GM12874 (cell line): ENCODE data around the gene JAKMIP2.

ENCODE experiments used
- TF ChIP-seq, protein P1 (sequence below): IDR thresholded peaks from 2 replicates; pipeline ENCODE4 v1.5.1; 2011; ENCODE audit warnings: low read depth, mild to moderate bottlenecking, control low read depth, low read length, moderate library complexity; ENCODE audit not compliant: insufficient read depth

JAKMIP2 gene

DNA sequence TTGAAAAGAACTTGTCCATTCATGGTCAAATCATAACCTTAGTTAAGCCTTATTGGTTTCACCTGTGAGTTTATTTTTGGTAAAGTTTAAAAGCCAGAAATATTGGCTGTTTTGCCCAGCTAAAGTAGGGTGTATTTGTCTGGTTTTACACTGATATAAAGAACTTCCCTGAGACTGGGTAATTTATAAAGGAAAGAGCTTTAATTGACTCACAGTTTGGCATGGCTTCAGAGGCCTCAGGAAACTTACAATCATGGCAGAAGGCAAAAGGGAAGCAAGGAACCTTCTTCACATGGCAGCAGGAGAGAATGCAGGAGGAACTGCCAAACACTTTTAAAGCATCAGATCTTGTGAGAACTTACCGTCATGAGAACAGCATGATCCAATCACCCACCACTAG is 55.3 kb downstream of the JAKMIP2 start:
- TF ChIP-seq, protein P1, sequence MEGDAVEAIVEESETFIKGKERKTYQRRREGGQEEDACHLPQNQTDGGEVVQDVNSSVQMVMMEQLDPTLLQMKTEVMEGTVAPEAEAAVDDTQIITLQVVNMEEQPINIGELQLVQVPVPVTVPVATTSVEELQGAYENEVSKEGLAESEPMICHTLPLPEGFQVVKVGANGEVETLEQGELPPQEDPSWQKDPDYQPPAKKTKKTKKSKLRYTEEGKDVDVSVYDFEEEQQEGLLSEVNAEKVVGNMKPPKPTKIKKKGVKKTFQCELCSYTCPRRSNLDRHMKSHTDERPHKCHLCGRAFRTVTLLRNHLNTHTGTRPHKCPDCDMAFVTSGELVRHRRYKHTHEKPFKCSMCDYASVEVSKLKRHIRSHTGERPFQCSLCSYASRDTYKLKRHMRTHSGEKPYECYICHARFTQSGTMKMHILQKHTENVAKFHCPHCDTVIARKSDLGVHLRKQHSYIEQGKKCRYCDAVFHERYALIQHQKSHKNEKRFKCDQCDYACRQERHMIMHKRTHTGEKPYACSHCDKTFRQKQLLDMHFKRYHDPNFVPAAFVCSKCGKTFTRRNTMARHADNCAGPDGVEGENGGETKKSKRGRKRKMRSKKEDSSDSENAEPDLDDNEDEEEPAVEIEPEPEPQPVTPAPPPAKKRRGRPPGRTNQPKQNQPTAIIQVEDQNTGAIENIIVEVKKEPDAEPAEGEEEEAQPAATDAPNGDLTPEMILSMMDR = no peak

DNA sequence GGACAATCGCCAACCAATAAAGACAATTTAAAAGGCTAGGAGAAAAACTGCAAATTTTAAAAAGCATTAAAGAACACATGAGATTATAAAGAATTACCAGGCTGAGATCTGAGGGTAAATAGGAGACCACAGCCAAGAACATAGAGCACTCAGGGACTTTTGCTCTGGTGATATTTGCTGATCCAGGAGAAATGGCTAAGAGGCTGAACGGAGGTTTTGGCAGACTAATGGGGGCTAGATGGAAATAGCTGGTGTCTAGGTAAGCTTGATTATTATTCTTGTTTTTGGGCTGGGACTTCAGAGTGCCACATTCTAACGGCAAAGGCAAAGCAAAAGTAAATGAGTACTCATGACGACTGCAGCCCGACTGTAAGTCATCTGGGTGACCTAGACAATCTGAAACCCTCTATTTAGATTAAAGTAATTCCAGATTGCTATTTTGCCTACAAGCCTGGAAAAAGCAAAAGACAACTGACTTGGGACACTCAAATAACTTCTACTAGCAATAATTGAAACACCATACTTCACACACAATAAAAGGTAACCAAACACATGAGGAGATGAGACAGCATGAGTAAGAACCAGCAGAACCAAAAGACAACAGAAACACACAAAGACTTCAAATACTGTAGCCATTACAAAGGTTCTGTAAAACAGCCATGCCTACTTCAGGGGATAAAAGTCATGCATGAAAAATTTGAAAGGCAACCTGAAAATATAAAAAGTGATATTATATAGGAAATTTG is 68.8 kb downstream of the JAKMIP2 start:
- TF ChIP-seq, protein P1 = no peak

DNA sequence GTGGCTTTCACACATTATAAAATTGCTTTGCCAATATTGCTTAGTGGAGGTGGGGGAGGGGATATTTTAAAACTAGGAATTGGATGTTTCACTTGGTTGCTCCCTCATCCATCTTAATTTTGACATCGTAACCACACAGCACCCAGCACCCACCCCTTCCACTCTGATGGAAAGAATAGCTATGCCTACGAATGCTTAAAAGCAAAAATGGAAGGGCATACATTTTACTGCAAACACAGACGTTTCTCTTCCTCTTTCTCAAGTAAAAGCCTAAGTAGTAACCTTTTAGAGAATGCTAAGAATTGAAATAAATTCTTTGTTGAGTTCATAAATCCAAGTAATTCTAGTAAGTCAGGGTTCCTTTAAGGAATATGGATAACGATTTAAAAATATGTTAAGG is 69.9 kb downstream of the JAKMIP2 start:
- TF ChIP-seq, protein P1 = no peak

DNA sequence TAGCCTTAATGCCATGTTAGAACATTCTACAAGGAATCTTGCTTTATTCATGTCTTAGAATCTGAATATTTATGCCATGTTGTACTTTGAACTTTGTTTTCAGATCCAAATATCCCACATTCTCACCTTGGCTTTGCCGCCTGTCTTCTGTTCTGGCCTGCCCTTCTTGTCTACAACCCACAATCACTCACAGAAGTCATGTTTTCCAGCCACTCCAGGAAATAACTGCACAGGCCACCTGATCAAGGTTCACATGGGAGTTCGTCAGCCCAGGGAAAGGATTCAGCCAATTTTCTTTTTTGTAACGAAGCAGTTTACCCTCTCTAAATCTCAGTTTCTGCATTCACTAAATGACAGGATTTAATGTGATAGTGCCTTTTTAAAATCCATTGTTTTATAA is 70.5 kb downstream of the JAKMIP2 start:
- TF ChIP-seq, protein P1 = no peak

DNA sequence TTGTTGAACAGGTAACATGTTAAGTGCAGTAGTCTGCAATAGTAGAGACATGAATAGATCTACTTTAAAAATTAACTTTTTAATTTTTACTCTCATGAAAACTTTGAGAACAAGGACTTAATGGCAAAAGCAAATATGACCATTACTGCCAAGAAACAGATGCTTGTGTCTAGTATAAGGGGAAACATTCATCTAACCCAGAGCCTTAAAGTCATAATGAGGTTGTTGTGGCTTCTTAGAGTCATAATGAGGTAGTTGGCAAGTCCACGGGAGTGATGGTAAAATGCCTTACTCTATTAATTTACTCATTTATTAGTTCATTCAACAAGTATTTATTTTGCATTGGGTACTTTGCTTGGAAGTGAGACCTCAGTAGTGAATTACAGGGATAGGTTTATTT is 71.5 kb downstream of the JAKMIP2 start:
- TF ChIP-seq, protein P1 = no peak

- TF ChIP-seq, protein P1 = no peak
These were observed 73.8 kb downstream of the JAKMIP2 start for GRCh38 chr5:147708708-147709107.

DNA sequence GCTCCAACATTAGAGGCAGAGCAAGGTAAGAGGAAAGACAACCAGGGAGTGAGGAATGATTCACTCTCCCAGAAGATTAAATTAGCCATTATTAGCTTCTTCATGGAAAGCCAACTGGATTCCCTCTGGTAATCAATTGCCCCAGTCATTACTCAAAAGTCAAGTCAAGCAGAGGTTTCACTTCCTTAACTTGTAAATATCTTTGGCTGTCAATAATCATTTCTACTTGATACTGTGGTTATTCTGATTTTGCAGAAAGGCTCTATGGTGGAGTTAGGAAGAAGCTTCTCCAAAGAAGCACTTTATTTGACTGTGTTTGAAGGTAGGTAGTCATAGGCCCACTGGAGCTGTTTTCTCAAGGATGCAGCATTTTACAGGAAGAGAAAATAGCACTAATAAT is 78.0 kb downstream of the JAKMIP2 start:
- TF ChIP-seq, protein P1 = no peak
